Endothelial cell of umbilical vein (primary cell): Measurements from ENCODE around the gene DST. TPM values are rescaled to one million over a fixed set of nuclear protein-coding genes. Genes with fewer than 3 reads are reported as not detected.

Experiments
- BruUV-seq: library from RNA; stranded (reverse); fragments of 400-500 nt; replicated peaks from 2 replicates; lab custom pipeline; 2021; lab: Mats Ljungman, UMichigan
- CTCF ChIA-PET: fragments of 300-600, 350-600 bp; sonication (Branson Sonifier 250); formaldehyde crosslinking; loops from one replicate; lab custom pipeline; 2021; ENCODE audit warnings: antibody characterized with exemption, inconsistent platforms; lab: Charles Lee
- POLR2A ChIA-PET: fragments of 300-600, 350-600 bp; sonication (Branson Sonifier 250); formaldehyde crosslinking; loops from one replicate; lab custom pipeline; 2021; ENCODE audit warnings: antibody characterized with exemption, inconsistent platforms; lab: Charles Lee
- DNase-seq: peaks from one replicate; pipeline ENCODE4 v3.0.0-alpha.2; 2011; ENCODE audit warnings: low read depth, low spot score
- FAIRE-seq: peaks from 2 replicates; lab custom pipeline; 2011; peaks lifted over from hg19 to GRCh38; lab: Jason Lieb, UNC
- H2AFZ ChIP-seq: 2 replicates; pipeline ENCODE4 v1.6.0; 2012; ENCODE audit warnings: low read depth, low read length, control low read depth, inconsistent platforms
- H3K27ac ChIP-seq: 2 replicates; pipeline ENCODE4 v1.5.1; 2011; ENCODE audit warnings: low read depth, mild to moderate bottlenecking, control low read depth, low read length, moderate library complexity; ENCODE audit not compliant: insufficient read depth
- H3K27me3 ChIP-seq, 2 experiments: 2 replicates each; pipeline versions ENCODE4 v1.6.0 to v1.6.1; 2011; ENCODE audit warnings: low read length in 2 of 2, mixed read lengths in 1 of 2; ENCODE audit not compliant: control insufficient read depth in 2 of 2, insufficient read depth in 2 of 2
- H3K36me3 ChIP-seq, 2 experiments: 2 replicates in 1 of 2; 3 replicates in 1 of 2; pipeline ENCODE4 v1.5.1; 2011; ENCODE audit warnings: low read length in 2 of 2, mild to moderate bottlenecking in 1 of 2, moderate library complexity in 1 of 2; ENCODE audit not compliant: control insufficient read depth in 2 of 2, insufficient read depth in 2 of 2; ENCODE audit errors: extremely low read depth in 1 of 2
- H3K4me1 ChIP-seq: 3 replicates; pipeline ENCODE4 v1.5.1; 2011; ENCODE audit warnings: mild to moderate bottlenecking, low read length; ENCODE audit not compliant: control insufficient read depth, insufficient read depth; ENCODE audit errors: extremely low read depth
- H3K4me2 ChIP-seq: 2 replicates; pipeline ENCODE4 v1.6.1; 2011; ENCODE audit warnings: low read length, control low read depth, mixed read lengths; ENCODE audit not compliant: insufficient read depth
- H3K4me3 ChIP-seq, 3 experiments: fragments of 200-600 bp in 1 of 3; sonication (generic), shearing (Covaris generic) in 1 of 3; replicated peaks in 1 of 3; 2 replicates each; pipeline ENCODE4 v1.5.1; 2011 to 2016; ENCODE audit warnings: control low read depth in 3 of 3, low read length in 3 of 3, mild to moderate bottlenecking in 2 of 3, inconsistent platforms in 1 of 3, low read depth in 1 of 3, moderate library complexity in 1 of 3; ENCODE audit not compliant: insufficient read depth in 1 of 3
- H3K79me2 ChIP-seq: 2 replicates; pipeline ENCODE4 v1.6.0; 2012; ENCODE audit warnings: low read length, inconsistent platforms; ENCODE audit not compliant: control insufficient read depth, insufficient read depth
- H3K9ac ChIP-seq: replicated peaks from 2 replicates; pipeline ENCODE3; 2011; ENCODE audit warnings: low read length, control low read depth; ENCODE audit not compliant: insufficient read depth; ENCODE audit errors: extremely low read depth
- H3K9me1 ChIP-seq: replicated peaks from 3 replicates; pipeline ENCODE4 v1.6.0; 2011; ENCODE audit warnings: mild to moderate bottlenecking, low read length; ENCODE audit not compliant: control insufficient read depth, insufficient read depth; ENCODE audit errors: extremely low read depth
- H3K9me3 ChIP-seq: replicated peaks from 2 replicates; pipeline ENCODE4 v1.5.1; 2012; ENCODE audit warnings: low read length, inconsistent platforms; ENCODE audit not compliant: control insufficient read depth, insufficient read depth
- H4K20me1 ChIP-seq: replicated peaks from 2 replicates; pipeline ENCODE3; 2011; ENCODE audit warnings: mild to moderate bottlenecking, low read length; ENCODE audit not compliant: control insufficient read depth, insufficient read depth; ENCODE audit errors: extremely low read depth
- EZH2 ChIP-seq: IDR thresholded peaks from 2 replicates; pipeline ENCODE4 v1.6.1; 2012; ENCODE audit warnings: borderline replicate concordance, low read depth, mild to moderate bottlenecking, moderate library complexity, low read length, inconsistent platforms; ENCODE audit not compliant: severe bottlenecking
- FOS ChIP-seq: IDR thresholded peaks from 2 replicates; pipeline ENCODE4 v1.6.1; 2011; ENCODE audit warnings: mild to moderate bottlenecking, low read length, moderate library complexity, borderline replicate concordance; ENCODE audit not compliant: insufficient read depth
- GATA2 ChIP-seq: IDR thresholded peaks from 2 replicates; pipeline ENCODE4 v1.7.0; 2011; ENCODE audit warnings: low read depth, mild to moderate bottlenecking, moderate library complexity, mixed read lengths, low read length; ENCODE audit not compliant: insufficient read length, insufficient read depth
- JUN ChIP-seq: IDR thresholded peaks from 2 replicates; pipeline ENCODE4 v1.6.1; 2011; ENCODE audit warnings: borderline replicate concordance, low read depth; ENCODE audit not compliant: insufficient read length, insufficient read depth
- MYC ChIP-seq: IDR thresholded peaks from one replicate; pipeline ENCODE4 v1.6.1; 2011; ENCODE audit warnings: mild to moderate bottlenecking, low read depth, low read length
- POLR2A ChIP-seq: IDR thresholded peaks from 2 replicates; pipeline ENCODE4 v1.6.1; 2012; ENCODE audit warnings: low read depth, mild to moderate bottlenecking, control low read depth, low read length
- POLR2AphosphoS5 ChIP-seq: IDR thresholded peaks from 2 replicates; pipeline ENCODE4 v1.6.1; 2012; ENCODE audit warnings: low read depth, mild to moderate bottlenecking, control low read depth, low read length, moderate library complexity; ENCODE audit not compliant: insufficient read depth
- dilution Hi-C: fragments of 300-500 bp; cut with MboI; formaldehyde crosslinking; loops from one replicate; pipeline ENCODE4 v1.15.0; 2019; ENCODE audit warnings: low sequenced_read_pairs; ENCODE audit not compliant: extremely low pct_ligation_motif_present
- intact Hi-C: fragments of 100-400 bp; cut with micrococcal nuclease; formaldehyde crosslinking; loops from one replicate; pipeline ENCODE4 v1.10.0; 2022
- polyA plus RNA-seq, 4 experiments: library from polyadenylated mRNA; depleted of rRNA in 3 of 4; stranded (reverse) in 3 of 4; unstranded in 1 of 4; fragments of >200 nt; gene quantifications; 2 replicates each; pipeline versions ENCODE4 v1.2.1 to v1.2.3, GENCODE V29; 2011 to 2012; ENCODE audit warnings: missing spikeins in 1 of 4
- total RNA-seq: library from RNA; stranded (reverse); gene quantifications from 2 replicates; pipeline ENCODE4 v1.2.3, GENCODE V29; 2021
- TF ChIP-seq, protein P1 (sequence below), 2 donors: IDR thresholded peaks; 1 replicate in 1 of 2; 2 replicates in 1 of 2; pipeline ENCODE4 v1.5.1; 2011; ENCODE audit warnings: low read length in 2 of 2, mild to moderate bottlenecking in 2 of 2, moderate library complexity in 2 of 2, control low read depth in 1 of 2, inconsistent platforms in 1 of 2, low read depth in 1 of 2; ENCODE audit not compliant: insufficient read depth in 1 of 2; ENCODE audit errors: extremely low read depth in 1 of 2
- TF ChIP-seq, protein P2 (sequence below): IDR thresholded peaks from 2 replicates; pipeline ENCODE4 v1.6.1; 2011; ENCODE audit not compliant: insufficient read depth, insufficient read length

The DST gene
- total and polyA plus RNA-seq, 2 donors (not counting 3 experiments of a cell fraction or from before 2014, with no cell fraction given), result 62.3 to 253 TPM

DNA sequence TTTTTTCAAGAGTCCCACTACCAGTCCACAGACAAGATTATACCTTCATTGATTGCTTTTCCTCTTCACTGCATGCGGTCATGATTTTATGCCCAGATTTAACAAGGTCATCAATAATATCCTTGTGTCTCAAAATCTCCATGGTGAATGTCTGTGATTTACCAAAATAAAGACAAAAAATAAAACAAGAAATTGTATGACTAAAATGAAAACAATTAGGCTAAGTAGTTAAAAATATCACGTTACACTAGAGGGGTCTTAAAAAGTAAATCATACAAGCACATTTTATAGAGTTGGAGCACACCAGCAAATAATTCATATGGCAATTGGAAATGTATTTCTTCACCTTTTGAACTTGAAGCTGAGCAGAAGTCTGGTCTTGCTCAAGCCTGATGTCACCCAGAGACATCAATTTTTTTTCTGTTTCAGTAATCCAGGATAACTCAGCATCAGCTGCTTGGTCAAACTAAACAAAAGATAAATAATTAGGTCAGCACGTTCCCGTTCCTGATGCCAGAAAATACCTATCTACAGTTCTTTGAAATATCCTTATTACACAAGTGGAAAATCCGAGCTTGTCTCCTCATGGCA, 125.4 kb downstream of the DST start:
- TF ChIP-seq, protein P1, sequence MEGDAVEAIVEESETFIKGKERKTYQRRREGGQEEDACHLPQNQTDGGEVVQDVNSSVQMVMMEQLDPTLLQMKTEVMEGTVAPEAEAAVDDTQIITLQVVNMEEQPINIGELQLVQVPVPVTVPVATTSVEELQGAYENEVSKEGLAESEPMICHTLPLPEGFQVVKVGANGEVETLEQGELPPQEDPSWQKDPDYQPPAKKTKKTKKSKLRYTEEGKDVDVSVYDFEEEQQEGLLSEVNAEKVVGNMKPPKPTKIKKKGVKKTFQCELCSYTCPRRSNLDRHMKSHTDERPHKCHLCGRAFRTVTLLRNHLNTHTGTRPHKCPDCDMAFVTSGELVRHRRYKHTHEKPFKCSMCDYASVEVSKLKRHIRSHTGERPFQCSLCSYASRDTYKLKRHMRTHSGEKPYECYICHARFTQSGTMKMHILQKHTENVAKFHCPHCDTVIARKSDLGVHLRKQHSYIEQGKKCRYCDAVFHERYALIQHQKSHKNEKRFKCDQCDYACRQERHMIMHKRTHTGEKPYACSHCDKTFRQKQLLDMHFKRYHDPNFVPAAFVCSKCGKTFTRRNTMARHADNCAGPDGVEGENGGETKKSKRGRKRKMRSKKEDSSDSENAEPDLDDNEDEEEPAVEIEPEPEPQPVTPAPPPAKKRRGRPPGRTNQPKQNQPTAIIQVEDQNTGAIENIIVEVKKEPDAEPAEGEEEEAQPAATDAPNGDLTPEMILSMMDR (IDR thresholded peaks at IDR 0.05; ENCODE audit: extremely low read depth in 1 of 2, insufficient read depth in 1 of 2, low read depth in 1 of 2, low read length in 2 of 2), result no peak
- no peak for TF ChIP-seq EZH2
- no peak for DNase-seq
- dilution Hi-C loops, result no loop called here

DNA sequence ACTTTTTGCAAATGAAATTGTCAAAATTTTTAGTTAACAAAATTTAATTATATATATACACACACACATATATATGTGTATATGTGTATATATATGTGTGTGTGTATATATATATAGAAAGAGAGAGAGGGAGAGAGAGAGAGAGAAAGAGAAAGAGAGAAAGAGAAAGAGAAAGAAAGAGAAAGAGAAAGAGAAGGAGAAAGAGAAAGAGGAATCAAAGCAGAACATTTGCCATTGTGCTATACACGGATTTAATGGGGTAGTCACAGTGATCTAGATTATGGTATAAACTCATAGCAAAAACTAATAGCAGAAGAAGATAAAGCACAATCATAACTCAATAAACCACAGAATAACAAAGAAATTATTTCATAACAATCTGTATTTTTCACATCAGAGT, 126.7 kb downstream of the DST start:
- DNase-seq (no peak), FAIRE-seq (no peak)
- no peaks in the 10 kb centered on the region for H3K9me3 ChIP-seq
- no peak overlapping the region for H3K4me2 ChIP-seq
- no TSS peak for BruUV-seq
- no peaks in the 10 kb centered on the region for H4K20me1 ChIP-seq
- H3K4me1 ChIP-seq, result no peaks in the 10 kb centered on the region
- intact Hi-C loops (no loop called here), dilution Hi-C loops (no loop called here)
- POLR2A ChIA-PET, result no interaction called here
- H3K4me3 ChIP-seq, result no peak overlapping the region
- H3K27me3 ChIP-seq, result no peaks in the 10 kb centered on the region
- CTCF ChIA-PET, result no interaction called here
- H3K27ac ChIP-seq, result no peak overlapping the region
- peaks cover 6% of the 10 kb centered on the region in 2 experiments for H3K36me3 ChIP-seq
- TF ChIP-seq, protein P1 (IDR thresholded peaks at IDR 0.05; ENCODE audit: extremely low read depth in 1 of 2, insufficient read depth in 1 of 2, low read depth in 1 of 2, low read length in 2 of 2), result no peak
- no peak for TF ChIP-seq POLR2A
- no peak for TF ChIP-seq MYC
- TF ChIP-seq POLR2AphosphoS5, result no peak
- TF ChIP-seq, protein P2, sequence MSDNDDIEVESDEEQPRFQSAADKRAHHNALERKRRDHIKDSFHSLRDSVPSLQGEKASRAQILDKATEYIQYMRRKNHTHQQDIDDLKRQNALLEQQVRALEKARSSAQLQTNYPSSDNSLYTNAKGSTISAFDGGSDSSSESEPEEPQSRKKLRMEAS, result no peak
- no peak for TF ChIP-seq JUN
- no peak for TF ChIP-seq GATA2
- no peak for TF ChIP-seq EZH2
- TF ChIP-seq FOS, result no peak
- H3K9me1 ChIP-seq, result no peaks in the 10 kb centered on the region
- H3K79me2 ChIP-seq, result no peaks in the 10 kb centered on the region
- H3K9ac ChIP-seq, result no peak overlapping the region
- H2AFZ ChIP-seq, result no peak overlapping the region

More for the DNA sequence above, 125.4 kb downstream of the DST start:
- H3K79me2 ChIP-seq, result no peaks in the 10 kb centered on the region
- H4K20me1 ChIP-seq, result no peaks in the 10 kb centered on the region
- H2AFZ ChIP-seq, result no peak overlapping the region
- BruUV-seq, result no TSS peak
- no peak overlapping the region for H3K4me2 ChIP-seq
- no peak overlapping the region for H3K9ac ChIP-seq
- H3K9me3 ChIP-seq, result no peaks in the 10 kb centered on the region
- no peaks in the 10 kb centered on the region for H3K27me3 ChIP-seq
- POLR2A ChIA-PET, result no interaction called here
- no peaks in the 10 kb centered on the region for H3K9me1 ChIP-seq
- H3K4me1 ChIP-seq, result no peaks in the 10 kb centered on the region
- H3K4me3 ChIP-seq, result no peak overlapping the region
- H3K27ac ChIP-seq, result no peak overlapping the region
- peaks cover 6% of the 10 kb centered on the region in 2 experiments for H3K36me3 ChIP-seq
- intact Hi-C loops, result no loop called here
- FAIRE-seq, result no peak
- CTCF ChIA-PET, result interaction anchor here (1.4 kb wide), 2 partner anchors 12 to 32 kb away, joined by 4 to 6 read pairs; no protein-coding TSS in a partner anchor
